ENCODE data around the gene DNAAF5.
"Not testable (repeated sequence)": the region's sequence is repeated elsewhere in the genome, so short reads cannot be mapped to it uniquely, and the experiment has no call there.

The DNAAF5 gene

DNA sequence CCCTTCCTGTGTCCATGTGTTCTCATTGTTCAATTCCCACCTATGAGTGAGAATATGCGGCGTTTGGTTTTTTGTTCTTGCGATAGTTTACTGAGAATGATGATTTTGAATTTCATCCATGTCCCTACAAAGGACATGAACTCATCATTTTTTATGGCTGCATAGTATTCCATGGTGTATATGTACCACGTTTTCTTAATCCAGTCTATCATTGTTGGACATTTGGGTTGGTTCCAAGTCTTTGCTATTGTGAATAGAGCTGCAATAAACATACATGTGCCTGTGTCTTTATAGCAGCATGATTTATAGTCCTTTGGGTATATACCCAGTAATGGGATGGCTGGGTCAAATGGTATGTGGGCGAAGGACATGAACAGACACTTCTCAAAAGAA lies 17.6 kb downstream of the DNAAF5 start:
- intact Hi-C loops (cut with DNase I); DNase-seq: not testable (repeated sequence)

DNA sequence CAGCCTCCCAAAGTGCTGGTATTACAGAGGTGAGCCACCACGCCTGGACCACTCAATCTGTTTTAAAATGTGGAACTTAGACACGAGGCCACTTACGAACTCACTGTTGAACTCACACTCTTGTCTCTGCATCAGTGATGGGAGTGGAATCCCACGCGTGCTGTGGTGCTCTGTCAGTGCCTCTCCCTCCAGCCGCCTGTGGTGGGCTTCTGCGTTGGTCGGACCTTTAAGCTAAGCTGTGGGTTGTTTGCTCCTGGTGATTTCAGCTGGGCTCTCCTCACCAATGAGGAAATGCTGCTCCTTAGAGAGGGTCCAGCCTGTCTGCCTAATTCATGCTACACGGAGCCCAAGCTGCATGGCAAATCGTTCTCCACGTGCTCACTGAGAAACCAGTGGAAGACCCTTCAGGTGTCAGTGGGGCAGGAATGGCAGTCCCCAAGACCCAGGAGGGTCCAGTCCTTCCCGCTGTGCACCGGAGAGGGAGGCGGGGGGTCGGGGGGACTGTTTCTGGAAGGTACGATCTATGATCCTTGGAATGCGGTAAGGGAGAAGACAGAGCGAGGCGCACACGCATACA lies 18.4 kb downstream of the DNAAF5 start:
- intact Hi-C loops (cut with DNase I) = no loop called here
- DNase-seq = peak in 3 of 10 donors; percentile 23 to 57 (median 48)

GRCh38 chr7:745431-746154 lies 19.1 kb downstream of the DNAAF5 start:
- intact Hi-C loops (cut with DNase I) = no loop called here
- DNase-seq = peak in 2 of 10 donors; percentile 30 to 31

GRCh38 chr7:746155-747061 lies 19.9 kb downstream of the DNAAF5 start:
- intact Hi-C loops (cut with DNase I) = no loop called here
- DNase-seq = peak in 2 of 10 donors; percentile 52

DNA sequence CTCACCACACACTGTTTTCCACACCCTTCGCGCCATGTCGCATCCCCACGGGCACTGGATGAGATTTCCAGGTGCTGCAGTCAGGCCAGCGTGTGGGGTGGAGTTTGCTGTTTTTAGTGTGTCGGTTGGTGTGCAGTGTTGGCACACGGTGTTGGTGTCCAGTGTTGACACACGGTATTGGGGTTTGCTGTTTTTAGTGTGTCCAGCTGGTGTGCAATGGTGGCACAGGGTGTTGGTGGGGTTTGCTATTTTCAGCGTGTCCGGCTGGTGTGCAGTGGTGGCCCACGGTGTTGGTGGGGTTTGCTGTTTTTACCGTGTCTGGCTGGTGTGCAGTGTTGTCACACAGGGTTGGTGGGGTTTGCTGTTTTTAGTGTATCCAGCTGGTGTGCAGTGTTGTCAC lies 20.7 kb downstream of the DNAAF5 start:
- intact Hi-C loops (cut with DNase I) = no loop called here

DNA sequence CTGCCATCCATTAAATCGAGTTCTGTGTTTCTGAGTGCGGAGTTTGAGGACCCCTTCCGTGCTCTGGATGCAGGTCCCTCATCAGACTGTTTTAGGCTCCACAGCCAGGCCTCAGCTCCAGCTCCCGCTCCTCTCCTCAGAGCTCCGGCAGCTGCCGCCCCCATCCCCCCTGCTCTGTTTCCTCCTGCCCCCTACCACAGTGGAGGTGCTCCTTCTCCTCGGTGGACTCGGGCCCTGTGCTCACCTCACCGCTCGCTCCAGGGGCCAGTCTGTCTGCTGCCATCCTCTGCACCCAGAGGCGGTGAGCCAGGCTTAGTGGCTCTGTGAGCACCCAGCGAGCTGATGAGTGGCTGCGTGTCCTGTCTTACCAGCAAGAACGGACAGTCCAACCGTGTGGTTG lies 21.9 kb downstream of the DNAAF5 start:
- intact Hi-C loops (cut with DNase I) = no loop called here

More for the DNA sequence above, 20.7 kb downstream of the DNAAF5 start:
- peak in 1 of 10 donors; percentile 49 for DNase-seq

DNA sequence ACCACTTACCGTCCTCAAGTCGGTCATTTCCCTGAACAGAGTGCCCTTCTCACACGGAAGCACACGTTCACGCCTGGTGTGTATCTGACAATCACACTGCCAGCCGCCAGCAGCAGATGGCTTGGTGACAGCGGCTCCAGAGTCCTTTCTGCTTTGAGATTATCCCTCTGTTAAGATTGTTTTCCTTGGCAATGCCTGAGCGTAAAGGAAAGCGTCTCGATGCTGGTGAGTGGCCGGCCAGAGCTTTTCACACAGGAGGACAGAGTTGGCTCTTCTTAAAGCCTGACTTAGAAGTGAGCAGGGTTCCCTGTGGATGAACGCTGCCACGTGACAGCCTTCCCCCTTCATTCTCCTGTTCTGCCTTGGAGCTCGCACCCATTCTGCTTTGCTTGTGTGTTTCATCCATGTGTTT lies 22.6 kb downstream of the DNAAF5 start:
- DNase-seq = peak in 4 of 10 donors; percentile 40 to 88 (median 76)
- intact Hi-C loops (cut with DNase I) = no loop called here

More for the DNA sequence above, 21.9 kb downstream of the DNAAF5 start:
- peak in 3 of 10 donors; percentile 49 to 69 (median 52) for DNase-seq

GRCh38 chr7:750111-750905 lies 23.8 kb downstream of the DNAAF5 start:
- peak in 3 of 10 donors; percentile 45 to 64 (median 47) for DNase-seq
- intact Hi-C loops (cut with DNase I) = no loop called here

DNA sequence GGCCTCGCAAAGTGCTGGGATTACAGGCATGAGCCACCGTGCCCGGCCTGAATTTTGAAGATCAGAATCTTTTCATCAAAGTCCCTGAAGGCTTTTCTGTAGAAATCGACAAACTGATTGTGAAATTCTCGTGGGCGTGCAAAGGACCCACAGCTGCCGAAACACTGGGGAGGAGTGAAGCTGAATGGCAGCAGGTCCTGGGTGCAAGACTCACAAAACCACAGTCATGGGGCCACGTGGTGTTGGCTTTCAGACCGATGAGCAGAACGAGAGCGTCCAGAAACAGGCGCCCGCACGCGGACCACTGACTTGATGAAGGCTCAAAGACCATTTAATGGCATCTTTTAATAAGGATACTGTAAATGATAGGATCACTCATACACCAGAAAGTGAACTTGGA lies 25.3 kb downstream of the DNAAF5 start:
- intact Hi-C loops (cut with DNase I) = no loop called here
- DNase-seq = peak in 2 of 10 donors; percentile 45 to 52

DNA sequence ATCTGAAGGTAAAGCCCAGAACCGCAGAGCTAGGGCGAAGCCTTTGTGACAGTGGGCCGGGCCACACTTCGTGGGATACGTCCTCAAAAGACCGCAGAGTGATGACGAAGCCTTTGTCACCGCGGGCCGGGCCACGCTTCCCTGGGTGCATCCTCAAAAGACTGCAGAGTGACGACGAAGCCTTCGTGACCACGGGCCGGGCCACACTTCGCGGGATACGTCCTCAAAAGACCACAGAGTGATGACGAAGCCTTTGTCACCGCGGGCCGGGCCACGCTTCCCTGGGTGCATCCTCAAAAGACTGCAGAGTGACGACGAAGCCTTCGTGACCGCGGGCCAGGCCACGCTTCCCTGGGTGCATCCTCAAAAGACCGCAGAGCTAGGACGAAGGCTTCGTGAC lies 25.8 kb downstream of the DNAAF5 start:
- intact Hi-C loops (cut with DNase I) = not testable (repeated sequence)
- DNase-seq = peak in 3 of 10 donors; percentile 43 to 85 (median 79)

DNA sequence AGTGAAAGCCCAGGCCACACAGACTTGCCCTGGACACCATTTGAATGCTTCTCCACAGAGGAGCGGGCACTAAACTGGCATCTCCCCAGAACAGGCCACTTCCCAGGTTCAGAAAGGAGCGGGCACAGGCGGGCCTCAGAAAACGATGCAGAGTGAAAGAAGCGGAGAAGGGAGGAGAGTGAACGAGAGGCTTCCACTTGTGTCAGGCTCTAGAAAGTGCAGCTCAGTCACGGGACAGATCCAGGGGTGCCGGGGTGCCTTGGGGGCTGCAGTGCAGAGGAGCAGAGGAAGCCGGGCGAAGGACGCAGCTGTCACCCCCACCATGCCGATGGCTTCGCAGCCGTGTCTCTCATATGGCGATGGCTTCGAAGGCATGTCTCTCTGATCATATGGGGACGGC lies 26.7 kb downstream of the DNAAF5 start:
- intact Hi-C loops (cut with DNase I) = no loop called here
- DNase-seq = peak in 3 of 10 donors; percentile 21 to 66 (median 59)

DNA sequence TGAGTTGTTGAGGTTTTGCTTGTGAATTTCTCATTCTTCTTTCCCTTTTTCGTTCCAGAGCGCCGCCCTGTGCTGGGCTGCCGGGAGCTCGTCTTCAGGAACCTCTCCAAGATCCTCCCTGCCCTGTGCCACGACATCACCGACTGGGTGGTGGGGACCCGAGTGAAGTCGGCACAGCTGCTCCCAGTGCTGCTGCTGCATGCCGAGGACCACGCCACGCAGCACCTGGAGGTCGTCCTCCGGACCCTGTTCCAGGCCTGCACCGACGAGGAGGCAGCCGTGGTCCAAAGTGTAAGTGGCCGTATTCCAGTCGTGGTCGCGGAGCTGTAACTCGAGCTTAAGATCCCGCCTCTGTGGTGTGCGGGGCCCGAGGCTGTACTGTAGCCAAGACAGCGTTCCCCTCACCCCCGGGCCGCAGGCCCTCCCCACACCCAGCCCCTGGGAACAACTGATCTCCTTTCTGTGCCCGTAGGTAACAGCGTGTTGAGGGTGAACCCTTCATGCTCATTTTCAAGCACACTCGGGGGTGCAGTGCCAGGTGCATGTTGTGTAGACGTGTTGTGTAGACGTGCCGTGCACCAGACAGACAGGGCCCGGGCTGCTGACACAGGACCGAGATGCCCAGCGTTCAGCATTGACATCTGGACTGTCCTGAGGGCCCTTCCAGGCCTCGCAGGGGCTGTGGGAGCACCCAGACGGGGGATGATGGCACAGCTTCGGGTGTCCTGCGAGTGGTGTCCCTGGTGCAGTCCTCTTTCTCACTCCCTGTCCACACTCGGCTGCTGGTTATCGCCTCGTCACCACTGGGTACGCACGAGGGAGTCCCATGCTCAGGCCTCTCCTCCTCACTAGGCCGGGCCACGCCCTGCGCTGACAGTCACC lies 28.3 kb downstream of the DNAAF5 start:
- intact Hi-C loops (cut with DNase I) = no loop called here
- peak in 3 of 10 donors; percentile 49 to 86 (median 79) for DNase-seq

GRCh38 chr7:755413-755805 lies 28.9 kb downstream of the DNAAF5 start:
- intact Hi-C loops (cut with DNase I) = no loop called here
- peak in 2 of 10 donors; percentile 21 to 57 for DNase-seq

DNA sequence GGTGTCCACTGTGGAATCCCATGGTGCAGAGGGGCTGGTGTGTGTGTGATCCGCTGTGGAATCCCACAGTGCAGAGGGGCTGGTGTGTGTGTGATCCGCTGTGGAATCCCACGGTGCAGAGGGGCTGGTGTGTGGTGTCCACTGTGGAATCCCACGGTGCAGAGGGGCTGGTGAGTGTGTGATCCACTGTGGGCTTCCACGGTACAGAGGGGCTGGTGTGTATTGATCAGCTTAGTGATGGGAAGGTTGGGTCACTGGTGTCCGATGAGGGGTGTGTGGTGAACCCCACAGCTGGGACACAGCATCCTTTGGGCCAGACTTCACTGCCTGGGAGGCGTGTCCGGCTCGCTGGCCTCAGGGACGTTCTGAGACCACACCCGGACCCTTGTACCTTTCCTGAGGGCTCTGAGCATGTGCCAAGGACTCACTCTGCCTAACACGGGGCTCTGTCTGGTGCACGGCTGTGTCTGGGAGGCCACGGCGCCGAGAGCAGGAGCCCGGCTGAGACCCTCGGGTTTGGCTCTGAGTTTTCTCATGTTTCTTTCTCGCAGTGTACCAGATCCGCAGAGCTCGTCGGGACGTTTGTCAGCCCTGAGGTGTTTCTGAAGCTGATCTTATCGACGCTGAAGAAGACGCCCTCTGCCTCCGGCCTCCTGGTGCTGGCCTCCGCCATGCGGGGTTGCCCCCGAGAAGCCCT lies 29.9 kb downstream of the DNAAF5 start:
- intact Hi-C loops (cut with DNase I) = no loop called here
- DNase-seq = peak in 3 of 10 donors; percentile 42 to 53 (median 53)

DNA sequence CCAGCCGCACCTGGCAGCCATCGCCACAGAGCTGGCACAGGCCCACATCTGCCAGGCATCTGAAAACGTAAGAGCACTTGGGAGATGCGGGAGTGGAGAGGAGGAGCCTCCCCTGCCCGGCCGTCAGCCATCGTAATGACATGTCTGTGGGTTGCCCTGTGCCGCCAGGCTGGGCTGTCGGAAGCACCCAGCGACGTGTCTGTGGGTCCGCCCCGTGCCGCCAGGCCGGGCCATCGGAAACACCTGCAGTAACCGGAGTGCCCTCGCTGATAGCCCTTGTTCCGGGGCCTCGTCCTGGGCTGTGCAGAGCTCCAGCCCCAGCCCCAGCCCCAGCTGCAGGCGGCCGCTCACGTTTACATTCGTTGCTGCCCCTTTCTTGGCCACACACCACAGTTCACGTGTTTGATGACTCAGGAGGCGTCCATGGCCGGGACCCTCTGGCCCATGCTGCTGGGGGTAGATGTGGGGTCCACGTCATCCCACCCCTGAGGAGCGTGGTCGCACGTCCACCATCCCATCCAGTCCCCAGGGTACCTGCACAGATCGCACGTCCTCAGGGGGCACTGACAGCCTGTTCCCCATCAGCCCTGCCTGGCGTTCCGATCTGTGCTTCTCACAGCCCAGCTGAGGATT lies 30.5 kb downstream of the DNAAF5 start:
- intact Hi-C loops (cut with DNase I) = no loop called here
- peak in 3 of 10 donors; percentile 52 to 79 (median 76) for DNase-seq

DNA sequence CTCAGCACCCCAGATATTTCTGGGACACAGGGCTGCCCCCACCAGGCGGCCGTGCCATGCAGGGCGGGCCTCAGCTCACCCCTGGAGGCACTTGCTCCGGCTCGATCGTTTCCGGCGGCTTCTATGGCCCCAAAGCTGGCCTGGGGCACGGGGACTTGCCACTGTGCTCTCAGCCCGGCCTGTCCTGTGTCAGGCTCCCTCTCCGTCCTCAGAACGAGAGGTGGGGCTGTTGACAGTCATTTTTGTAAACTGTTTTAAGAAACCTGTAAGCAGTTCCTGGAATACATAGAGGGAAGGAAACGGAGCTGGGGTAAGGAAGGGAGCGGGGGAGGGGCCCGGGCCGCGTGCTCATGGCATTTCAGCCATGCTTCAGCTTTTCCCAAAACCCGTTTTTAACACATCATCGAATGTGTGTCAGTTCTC lies 31.3 kb downstream of the DNAAF5 start:
- peak in 3 of 10 donors; percentile 41 to 70 (median 42) for DNase-seq
- intact Hi-C loops (cut with DNase I) = no loop called here

- intact Hi-C loops (cut with DNase I) = no loop called here
- peak in 2 of 10 donors; percentile 30 to 66 for DNase-seq
Observed at GRCh38 chr7:759569-759968, 33.1 kb downstream of the DNAAF5 start.

DNA sequence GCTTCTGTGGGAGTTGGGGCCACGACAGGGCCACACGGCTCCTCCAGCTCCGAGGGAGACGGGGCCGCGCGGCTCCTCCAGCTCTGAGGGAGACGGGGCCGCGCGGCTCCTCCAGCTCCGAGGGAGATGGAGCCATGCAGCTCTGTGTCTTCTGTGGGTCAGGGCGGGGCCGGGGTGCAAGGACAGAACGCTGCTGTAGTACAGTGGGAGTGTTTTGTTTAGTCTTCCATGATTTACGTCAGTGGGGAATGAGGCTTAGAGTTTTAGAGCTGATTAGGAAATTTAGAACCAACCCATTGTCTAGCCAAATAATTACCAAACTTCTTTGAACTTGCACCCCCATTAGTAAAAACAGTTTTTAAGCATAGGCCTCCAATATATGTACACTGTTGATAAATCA lies 33.5 kb downstream of the DNAAF5 start:
- peak in 2 of 10 donors; percentile 9 to 36 for DNase-seq
- intact Hi-C loops (cut with DNase I) = no loop called here

Data from posterior cingulate gyrus (tissue), 11 donors.